WTC11 (cell line): ENCODE data around the gene ZDHHC4. TPM values are rescaled to one million over a fixed set of nuclear protein-coding genes. Genes with fewer than 3 reads are reported as not detected.

Experiments
- ATAC-seq: fragments of 200-7000 bp; cut with Tn5 transposase; 2 replicates; pipeline ENCODE4 v1.10.0; 2021; ENCODE audit warnings: mild to moderate bottlenecking, moderate library complexity
- CTCF ChIA-PET: fragments of 300-600 bp; sonication (Branson Sonifier 250); formaldehyde crosslinking; loops from one replicate; lab custom pipeline; 2021; ENCODE audit warnings: antibody characterized with exemption; lab: Charles Lee
- POLR2A ChIA-PET: fragments of 350-600 bp; sonication (Branson Sonifier 250); formaldehyde crosslinking; loops from one replicate; lab custom pipeline; 2021; ENCODE audit warnings: antibody characterized with exemption; lab: Charles Lee
- DNase-seq: peaks from one replicate; pipeline ENCODE4 v3.0.0; 2021; ENCODE audit warnings: low spot score
- H3K27ac Mint-ChIP-seq: 2 replicates; pipeline ENCODE4 v1.8.0; 2021; ENCODE audit warnings: mixed read lengths
- H3K27me3 Mint-ChIP-seq: 2 replicates; pipeline ENCODE4 v1.8.0; 2021; ENCODE audit warnings: low read depth, mild to moderate bottlenecking, moderate library complexity, mixed read lengths
- H3K36me3 Mint-ChIP-seq: 2 replicates; pipeline ENCODE4 v1.8.0; 2021; ENCODE audit warnings: mixed read lengths
- H3K4me1 Mint-ChIP-seq: 2 replicates; pipeline ENCODE4 v1.8.0; 2022; ENCODE audit warnings: mixed read lengths
- H3K4me3 Mint-ChIP-seq: 2 replicates; pipeline ENCODE4 v1.8.0; 2021; ENCODE audit warnings: mild to moderate bottlenecking, moderate library complexity, mixed read lengths
- H3K9me3 Mint-ChIP-seq: 2 replicates; pipeline ENCODE4 v1.8.0; 2021; ENCODE audit warnings: mixed read lengths
- AR ChIP-seq: fragments of 250-450 bp; sonication (Bioruptor Pico); IDR thresholded peaks from 2 replicates; pipeline ENCODE4 v1.9.0; 2021; ENCODE audit warnings: mild to moderate bottlenecking
- ATF2 ChIP-seq: sonication (generic); formaldehyde crosslinking; IDR thresholded peaks from 2 replicates; pipeline ENCODE4 v1.8.1; 2022; ENCODE audit warnings: low read depth, missing genetic modification reagents, borderline replicate concordance
- CTCF ChIP-seq: fragments of 200-600 bp; IDR thresholded peaks from 2 replicates; pipeline ENCODE4 v1.8.0; 2022; ENCODE audit warnings: antibody characterized with exemption
- ERG ChIP-seq: fragments of 250-450 bp; sonication (Bioruptor Pico); IDR thresholded peaks from 2 replicates; pipeline ENCODE4 v1.8.0; 2021; ENCODE audit warnings: mild to moderate bottlenecking
- FOXK1 ChIP-seq: sonication (generic); formaldehyde crosslinking; IDR thresholded peaks from 2 replicates; pipeline ENCODE4 v1.8.0; 2022; ENCODE audit warnings: mild to moderate bottlenecking, moderate library complexity, missing genetic modification reagents
- FOXP1 ChIP-seq: sonication (generic); formaldehyde crosslinking; IDR thresholded peaks from 2 replicates; pipeline ENCODE4 v1.8.0; 2022; ENCODE audit warnings: missing genetic modification reagents, mild to moderate bottlenecking, moderate library complexity, borderline replicate concordance
- HMGXB4 ChIP-seq: sonication (generic); formaldehyde crosslinking; IDR thresholded peaks from 2 replicates; pipeline ENCODE4 v1.8.1; 2023; ENCODE audit warnings: mild to moderate bottlenecking, moderate library complexity, missing genetic modification reagents
- IRF1 ChIP-seq: sonication (generic); formaldehyde crosslinking; IDR thresholded peaks from 2 replicates; pipeline ENCODE4 v1.8.0; 2023; ENCODE audit warnings: missing genetic modification reagents
- OVOL2 ChIP-seq: fragments of 250-450 bp; sonication (Bioruptor Pico); IDR thresholded peaks from 2 replicates; pipeline ENCODE4 v1.9.0; 2021; ENCODE audit warnings: mild to moderate bottlenecking, borderline replicate concordance
- PRRX2 ChIP-seq: fragments of 250-450 bp; sonication (Bioruptor Pico); IDR thresholded peaks from 2 replicates; pipeline ENCODE4 v1.8.0; 2021; ENCODE audit warnings: mild to moderate bottlenecking
- SMAD4 ChIP-seq: sonication (generic); formaldehyde crosslinking; IDR thresholded peaks from 2 replicates; pipeline ENCODE4 v1.8.0; 2022; ENCODE audit warnings: mild to moderate bottlenecking, missing genetic modification reagents
- SP1 ChIP-seq: sonication (generic); formaldehyde crosslinking; conservative IDR thresholded peaks from 2 replicates; pipeline ENCODE4 v1.8.1; 2022; ENCODE audit warnings: missing genetic modification reagents
- TCF7 ChIP-seq: sonication (generic); formaldehyde crosslinking; IDR thresholded peaks from 2 replicates; pipeline ENCODE4 v1.8.0; 2022; ENCODE audit warnings: mild to moderate bottlenecking, low read depth, missing genetic modification reagents, moderate library complexity
- TEAD4 ChIP-seq: sonication (generic); formaldehyde crosslinking; IDR thresholded peaks from 2 replicates; pipeline ENCODE4 v1.8.0; 2022; ENCODE audit warnings: mild to moderate bottlenecking, missing genetic modification reagents
- USF2 ChIP-seq: sonication (generic); formaldehyde crosslinking; IDR thresholded peaks from 2 replicates; pipeline ENCODE4 v1.8.1; 2023; ENCODE audit warnings: mild to moderate bottlenecking, missing genetic modification reagents, moderate library complexity
- ZBTB21 ChIP-seq: sonication (generic); formaldehyde crosslinking; IDR thresholded peaks from 2 replicates; pipeline ENCODE4 v1.8.1; 2023; ENCODE audit warnings: mild to moderate bottlenecking, missing genetic modification reagents, borderline replicate concordance
- ZMAT4 ChIP-seq: fragments of 250-450 bp; sonication (Bioruptor Pico); IDR thresholded peaks from 2 replicates; pipeline ENCODE4 v1.9.0; 2021; ENCODE audit warnings: mild to moderate bottlenecking
- ZNF121 ChIP-seq: sonication (generic); formaldehyde crosslinking; IDR thresholded peaks from 2 replicates; pipeline ENCODE4 v1.8.0; 2023; ENCODE audit warnings: missing genetic modification reagents
- ZNF263 ChIP-seq: sonication (generic); formaldehyde crosslinking; IDR thresholded peaks from 2 replicates; pipeline ENCODE4 v1.8.1; 2022; ENCODE audit warnings: low read depth, mild to moderate bottlenecking, moderate library complexity, missing genetic modification reagents
- ZNF423 ChIP-seq: fragments of 250-450 bp; sonication (Bioruptor Pico); IDR thresholded peaks from 2 replicates; pipeline ENCODE4 v2.1.2; 2022; ENCODE audit warnings: mild to moderate bottlenecking, moderate library complexity
- total RNA-seq: library from RNA; stranded (reverse); gene quantifications from 3 replicates; pipeline ENCODE4 v1.2.3, GENCODE V29; 2021

ZDHHC4 gene
- total RNA-seq, 1 experiment from 2014 or later, result 37.7 TPM

GRCh38 chr7:6558837-6559236 lies 18.4 kb upstream of the ZDHHC4 start:
- Mint-ChIP-seq H3K9me3 (no peaks in the 10 kb centered on the region), H3K36me3 (no peaks in the 10 kb centered on the region), H3K4me3 (no peak overlapping the region), H3K27me3 (no peaks in the 10 kb centered on the region; the same call in 1 of the 2 replicates), H3K4me1 (peaks cover 8% of the 10 kb centered on the region), H3K27ac (no peak overlapping the region)
- ATAC-seq (peak; percentile 75), DNase-seq (peak; percentile 66)
- ChIA-PET CTCF (interaction anchor here (0.7 to 2.3 kb wide), 22 partner anchors 9 to 213 kb away, joined by 3 to 26 read pairs (median 5); partner anchors contain the start of genes INTS15 and ZDHHC4), POLR2A (interaction anchor here (0.6 kb wide), 1 partner anchor 92 kb away, joined by 5 read pairs; no protein-coding TSS in a partner anchor)
- TF ChIP-seq IRF1 (CRISPR knock-in tag) (no peak), ZNF423 (CRISPR knock-in tag) (peak; percentile 54), TCF7 (CRISPR knock-in tag) (no peak)

GRCh38 chr7:6559896-6560295 lies 17.4 kb upstream of the ZDHHC4 start:
- Mint-ChIP-seq H3K9me3 (no peaks in the 10 kb centered on the region), H3K36me3 (no peaks in the 10 kb centered on the region), H3K4me3 (no peak overlapping the region), H3K27me3 (no peaks in the 10 kb centered on the region; the same call in 1 of the 2 replicates), H3K27ac (no peak overlapping the region), H3K4me1 (peaks cover 8% of the 10 kb centered on the region)
- DNase-seq (no peak), ATAC-seq (peak; percentile 36)
- ChIA-PET POLR2A (no interaction called here), CTCF (interaction anchor here (0.9 to 2.3 kb wide), 5 partner anchors 10 to 44 kb away, joined by 3 to 26 read pairs (median 8); no protein-coding TSS in a partner anchor)
- no peak for TF ChIP-seq PRRX2 (CRISPR knock-in tag)
- no peak for TF ChIP-seq TCF7 (CRISPR knock-in tag)
- TF ChIP-seq HMGXB4 (CRISPR knock-in tag), result no peak
- TF ChIP-seq USF2 (CRISPR knock-in tag), result no peak
- TF ChIP-seq CTCF, result no peak
- TF ChIP-seq ZNF121 (CRISPR knock-in tag), result no peak
- no peak for TF ChIP-seq ZBTB21 (CRISPR knock-in tag)
- no peak for TF ChIP-seq SP1 (CRISPR knock-in tag)
- TF ChIP-seq ZMAT4, result no peak
- TF ChIP-seq ERG (CRISPR knock-in tag), result no peak

- Mint-ChIP-seq H3K27me3 (no peaks in the 10 kb centered on the region; the same call in 1 of the 2 replicates), H3K36me3 (no peaks in the 10 kb centered on the region), H3K4me1 (peaks cover 8% of the 10 kb centered on the region), H3K4me3 (no peak overlapping the region), H3K27ac (no peak overlapping the region), H3K9me3 (no peaks in the 10 kb centered on the region)
- ChIA-PET POLR2A (no interaction called here), CTCF (interaction anchor here (1.0 kb wide), 1 partner anchor 12 kb away, joined by 4 read pairs; no protein-coding TSS in a partner anchor)
- no peak for DNase-seq
- no peak for ATAC-seq
- TF ChIP-seq ZMAT4 (no peak), AR (no peak), OVOL2 (CRISPR knock-in tag) (no peak), SMAD4 (CRISPR knock-in tag) (no peak), ZNF263 (CRISPR knock-in tag) (no peak), FOXP1 (CRISPR knock-in tag) (no peak), FOXK1 (CRISPR knock-in tag) (no peak), TEAD4 (no peak), ATF2 (no peak)
Measured at GRCh38 chr7:6562106-6562505, 15.1 kb upstream of the ZDHHC4 start.
